Stimulated activated CD8-positive, alpha-beta memory T cell treated with anti-CD3 and anti-CD28 coated beads, Interleukin-2, amount 100 ng/mL, for 1 hour (primary cell): ENCODE results near the gene SLC5A12.

ENCODE experiments used
- DNase-seq, 2 donors: peaks; one replicate each; pipeline ENCODE4 v3.0.0-alpha.2; 2020; ENCODE audit warnings: low read depth in 2 of 2

The SLC5A12 gene, protein sequence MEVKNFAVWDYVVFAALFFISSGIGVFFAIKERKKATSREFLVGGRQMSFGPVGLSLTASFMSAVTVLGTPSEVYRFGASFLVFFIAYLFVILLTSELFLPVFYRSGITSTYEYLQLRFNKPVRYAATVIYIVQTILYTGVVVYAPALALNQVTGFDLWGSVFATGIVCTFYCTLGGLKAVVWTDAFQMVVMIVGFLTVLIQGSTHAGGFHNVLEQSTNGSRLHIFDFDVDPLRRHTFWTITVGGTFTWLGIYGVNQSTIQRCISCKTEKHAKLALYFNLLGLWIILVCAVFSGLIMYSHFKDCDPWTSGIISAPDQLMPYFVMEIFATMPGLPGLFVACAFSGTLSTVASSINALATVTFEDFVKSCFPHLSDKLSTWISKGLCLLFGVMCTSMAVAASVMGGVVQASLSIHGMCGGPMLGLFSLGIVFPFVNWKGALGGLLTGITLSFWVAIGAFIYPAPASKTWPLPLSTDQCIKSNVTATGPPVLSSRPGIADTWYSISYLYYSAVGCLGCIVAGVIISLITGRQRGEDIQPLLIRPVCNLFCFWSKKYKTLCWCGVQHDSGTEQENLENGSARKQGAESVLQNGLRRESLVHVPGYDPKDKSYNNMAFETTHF

GRCh38 chr11:26721948-26722475, at the start of gene SLC5A12:
SLC5A12 (minus strand) TSS chr11:26722060; CDS start chr11:26721714, 346 bp downstream.
- no peak for DNase-seq

DNA sequence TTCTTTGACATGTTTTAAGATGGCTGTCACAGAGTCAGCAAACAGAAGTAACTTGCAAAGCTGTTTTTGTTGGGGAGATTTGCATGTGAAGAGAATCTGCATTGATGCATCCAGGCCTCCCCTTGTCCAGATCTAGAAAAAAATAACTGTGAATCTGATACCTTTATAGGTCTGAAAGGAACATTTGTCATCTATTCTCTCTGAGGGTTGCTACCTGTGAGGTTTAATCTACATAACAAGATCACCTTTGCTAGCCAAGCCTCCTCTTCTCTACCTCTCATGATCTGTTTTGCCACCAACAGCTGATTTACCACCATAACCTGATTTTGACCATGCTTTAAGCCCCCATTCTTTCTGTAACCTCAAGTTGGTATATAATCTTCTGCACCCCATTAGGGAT, 47.2 kb upstream of the SLC5A12 start:
- DNase-seq = no peak

- no peak for DNase-seq
Observed at GRCh38 chr11:26767060-26767459, 45.2 kb upstream of the SLC5A12 start.

DNA sequence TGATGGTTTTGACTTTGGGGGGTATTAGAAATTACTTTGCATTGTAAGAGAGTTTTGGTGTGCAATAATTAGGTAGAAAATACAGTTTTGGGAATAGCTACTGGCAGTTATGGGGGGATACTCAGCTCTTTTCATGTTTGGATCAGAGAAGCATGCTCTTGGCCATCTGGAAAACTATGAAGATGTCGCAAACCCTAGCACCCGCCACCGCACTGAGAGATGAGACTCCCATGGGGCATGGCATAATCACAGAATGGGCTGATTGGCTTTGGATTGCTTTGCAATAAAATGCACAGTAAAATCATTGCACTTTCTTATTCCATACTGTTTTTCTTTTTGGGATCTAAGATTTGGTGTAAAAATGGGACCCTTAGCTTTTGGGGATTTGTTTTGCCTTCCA, 43.5 kb upstream of the SLC5A12 start:
- DNase-seq = no peak

DNA sequence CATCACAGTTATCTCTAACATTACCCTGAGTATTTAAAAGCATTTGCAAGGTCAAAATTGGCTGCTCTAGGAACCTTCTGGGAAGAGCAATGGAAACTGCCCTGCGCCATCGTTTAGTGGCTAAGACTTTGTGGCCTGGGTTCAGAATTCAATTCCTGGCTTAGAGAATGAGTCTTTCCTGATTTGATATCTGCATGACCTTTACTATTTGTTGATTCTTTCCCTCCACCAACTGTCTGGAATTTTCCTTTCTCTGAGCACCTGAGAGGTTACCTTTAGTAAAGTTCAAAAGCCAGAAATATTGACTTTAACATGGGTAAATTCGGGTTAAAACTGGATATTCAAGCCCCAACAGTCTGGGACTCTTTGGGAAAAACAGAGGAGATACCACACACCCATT, 43.0 kb upstream of the SLC5A12 start:
- no peak for DNase-seq

GRCh38 chr11:26764315-26764714, 42.5 kb upstream of the SLC5A12 start:
- no peak for DNase-seq

GRCh38 chr11:26762089-26762488, 40.2 kb upstream of the SLC5A12 start:
- DNase-seq = no peak

GRCh38 chr11:26761361-26761809, 39.5 kb upstream of the SLC5A12 start:
- DNase-seq = no peak

DNA sequence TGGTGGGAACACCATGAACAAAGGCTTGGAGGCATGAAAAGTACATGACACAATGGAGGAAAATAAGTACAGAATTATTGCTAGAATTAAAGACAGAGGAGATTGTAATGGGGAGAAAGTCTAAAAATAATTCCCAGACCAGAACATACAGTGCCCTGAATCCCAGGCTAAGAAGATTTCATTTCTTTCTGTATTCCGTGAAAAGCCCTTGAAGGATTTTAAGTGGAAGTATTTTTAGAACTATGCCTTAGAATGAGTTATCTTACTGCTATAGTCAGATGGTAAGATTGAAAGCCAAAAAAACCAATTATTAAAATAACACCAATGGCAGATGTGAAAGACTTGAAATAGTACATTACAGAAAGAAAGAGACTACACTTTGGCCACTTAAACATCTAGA, 36.1 kb upstream of the SLC5A12 start:
- no peak for DNase-seq

DNA sequence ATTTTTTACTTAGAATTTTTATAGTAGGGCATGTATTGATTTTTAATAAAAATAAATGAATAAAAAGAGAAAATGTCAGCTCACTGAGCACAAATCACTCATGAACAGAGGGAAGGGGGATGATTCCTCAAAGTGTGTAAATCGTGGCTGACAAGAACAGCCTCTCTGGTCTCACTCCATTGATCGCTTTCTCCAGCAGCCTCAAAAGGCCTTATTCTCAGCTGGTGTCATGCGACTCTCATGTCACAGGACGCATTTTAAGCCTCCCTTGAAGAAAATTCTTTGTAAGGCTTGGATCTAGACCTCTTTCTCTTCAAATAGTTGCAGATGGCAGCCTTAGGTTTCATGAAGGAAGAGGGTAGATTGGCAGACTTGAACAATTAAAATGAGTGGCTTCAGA, 33.9 kb upstream of the SLC5A12 start:
- no peak for DNase-seq

DNA sequence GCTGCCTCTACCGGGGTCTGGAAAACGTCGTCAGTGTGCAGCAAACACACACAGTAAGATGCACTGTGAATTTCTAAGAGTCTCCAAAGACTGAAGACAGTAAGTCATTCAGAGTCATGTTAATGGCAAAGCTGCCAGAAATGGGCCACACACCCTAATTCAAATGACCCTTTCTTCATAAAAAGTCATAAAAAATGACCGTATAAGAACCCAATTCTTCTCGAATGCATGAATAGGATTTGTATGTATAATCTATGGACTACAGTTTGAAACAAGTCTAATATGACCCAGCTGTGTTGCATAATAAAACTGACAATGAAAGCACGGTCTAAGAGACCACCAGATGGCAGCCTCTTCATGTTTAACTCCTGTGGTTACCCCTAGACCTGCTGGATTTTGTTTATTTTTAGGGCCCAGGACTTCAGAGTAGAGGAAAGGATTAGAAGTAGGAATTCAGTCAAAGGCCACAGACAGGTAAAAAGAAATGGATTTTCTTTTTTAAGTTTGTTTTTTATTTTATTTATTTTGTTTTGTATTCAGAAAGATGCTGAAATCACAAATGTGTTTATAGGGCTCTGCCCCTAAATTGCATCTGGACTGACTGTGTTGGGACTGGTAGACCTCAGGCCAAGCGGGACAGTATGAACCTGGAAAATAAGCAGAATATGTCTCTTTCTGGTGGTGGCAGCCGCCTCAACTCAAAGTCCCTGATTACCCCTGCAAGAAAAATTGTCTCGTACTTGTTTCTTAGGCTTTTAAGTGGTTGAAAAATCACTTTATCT, 32.1 kb upstream of the SLC5A12 start:
- DNase-seq = no peak

- DNase-seq = no peak
Observed at GRCh38 chr11:26749927-26750326, 28.1 kb upstream of the SLC5A12 start.

- no peak for DNase-seq
Observed at GRCh38 chr11:26743622-26744021, 21.8 kb upstream of the SLC5A12 start.

- no peak for DNase-seq
Observed at GRCh38 chr11:26742966-26743365, 21.1 kb upstream of the SLC5A12 start.

- no peak for DNase-seq
Observed at GRCh38 chr11:26741036-26741435, 19.2 kb upstream of the SLC5A12 start.

DNA sequence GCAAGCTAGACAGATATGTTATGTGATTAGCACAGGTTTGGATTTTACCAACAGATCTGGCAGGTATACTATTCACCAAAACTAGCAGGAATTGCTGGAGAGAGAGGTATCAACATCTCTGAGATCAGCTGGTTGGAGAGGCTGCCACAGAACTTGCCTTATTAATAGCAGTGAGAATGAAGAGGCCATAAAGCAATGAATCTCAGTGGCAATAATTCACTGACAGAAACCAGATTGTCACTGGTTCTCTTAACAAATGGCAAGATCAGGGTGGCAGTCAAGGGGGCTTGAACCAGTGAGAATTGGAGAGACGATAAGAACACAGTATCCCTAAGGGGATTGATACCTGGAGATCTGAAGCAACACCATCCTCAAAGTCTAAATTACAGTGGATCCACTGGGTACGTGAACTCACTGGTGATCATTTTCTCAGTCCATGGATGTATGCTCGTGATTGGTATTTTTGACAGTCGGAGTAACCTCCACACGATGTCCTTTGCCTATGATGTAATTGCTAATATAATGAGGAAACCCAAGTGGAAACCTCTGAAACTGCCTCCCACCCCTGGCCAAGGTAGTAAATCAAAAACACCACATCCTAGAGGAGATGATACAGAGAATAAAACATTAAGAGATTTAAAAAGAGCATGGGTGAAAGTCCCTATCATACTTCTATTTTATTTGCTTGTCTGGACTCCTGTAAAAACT, 17.7 kb upstream of the SLC5A12 start:
- no peak for DNase-seq

DNA sequence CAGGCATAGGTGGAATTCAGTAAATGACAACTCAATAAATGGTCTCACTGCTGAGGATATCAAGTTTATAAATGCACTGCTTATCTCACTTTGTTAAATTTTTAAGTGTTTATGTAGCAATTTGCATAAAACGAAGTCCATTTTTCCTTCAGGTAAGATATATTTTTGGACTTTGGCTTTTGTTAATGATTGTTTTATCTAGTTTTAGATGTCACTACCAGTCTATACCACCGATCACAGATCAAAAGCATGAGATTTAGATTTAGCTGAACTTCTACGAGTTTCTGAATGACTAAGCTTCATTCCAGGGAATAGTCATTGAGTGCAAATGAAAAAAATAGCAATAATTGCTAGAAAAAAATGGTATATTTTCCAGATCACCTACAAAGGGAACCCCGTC, 12.8 kb upstream of the SLC5A12 start:
- no peak for DNase-seq

DNA sequence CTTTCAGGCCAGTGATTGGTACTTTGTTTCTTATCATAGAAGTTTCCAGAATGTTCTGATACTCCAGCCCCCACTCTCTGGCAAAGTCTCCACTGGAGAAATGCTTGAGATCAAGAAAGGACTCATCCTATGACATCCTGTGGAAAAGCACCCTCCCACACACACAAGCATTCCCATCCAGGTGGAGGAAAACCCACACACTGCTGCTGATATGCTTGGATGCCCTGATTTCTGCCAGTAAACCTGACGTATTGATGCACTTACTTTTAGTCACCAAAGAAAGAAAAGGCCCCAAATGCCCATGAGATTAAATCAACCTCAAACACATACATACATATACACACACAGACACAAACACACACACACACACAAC, 9.2 kb upstream of the SLC5A12 start:
- DNase-seq = no peak

- no peak for DNase-seq
Observed at GRCh38 chr11:26730414-26731083, 8.7 kb upstream of the SLC5A12 start.

DNA sequence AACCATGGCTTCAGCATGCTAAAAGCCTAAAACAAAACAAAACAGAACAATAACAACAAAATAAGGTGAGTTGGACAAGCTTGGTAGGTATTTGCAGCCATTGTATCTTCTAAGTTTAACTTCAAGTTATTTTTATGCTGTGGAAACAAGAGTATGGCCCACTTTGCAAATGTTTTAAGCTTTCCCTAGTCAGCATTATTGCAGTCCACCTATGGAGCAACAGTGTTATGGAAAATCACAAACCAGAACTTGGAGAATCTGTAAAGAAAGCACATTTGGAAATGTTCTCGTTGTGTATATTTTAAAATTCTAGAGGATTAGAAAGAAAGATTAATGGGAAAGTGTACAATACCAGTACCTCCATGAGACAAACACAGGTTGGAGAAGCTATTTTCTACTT, 7.4 kb upstream of the SLC5A12 start:
- no peak for DNase-seq

DNA sequence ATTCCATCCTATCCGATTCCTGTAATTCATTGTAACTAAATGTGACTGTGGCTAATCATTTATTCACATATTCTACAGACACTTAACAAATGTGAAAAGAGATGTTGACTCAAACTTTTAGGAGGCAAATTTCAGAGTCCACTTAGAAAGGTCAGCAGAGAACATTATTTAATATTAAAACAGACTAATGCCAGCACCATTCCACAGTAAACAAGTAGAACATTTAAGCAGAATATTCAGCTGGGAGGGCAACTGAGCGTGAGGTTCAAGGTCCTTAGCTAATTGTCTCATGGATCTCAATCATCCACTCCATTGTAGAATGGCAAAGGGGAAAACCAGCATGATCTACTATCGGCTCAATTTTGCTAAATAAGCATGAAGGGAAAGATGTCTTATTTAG, 5.1 kb upstream of the SLC5A12 start:
- DNase-seq = no peak
